DND-41 (cell line): ENCODE results near the gene CACUL1.

Source experiments
- ATAC-seq: fragments of 200-7000 bp; cut with Tn5 transposase; 3 replicates; pipeline ENCODE4 v1.9.1; 2021; ENCODE audit warnings: low read depth; ENCODE audit not compliant: insufficient read depth
- DNase-seq: peaks from one replicate; pipeline ENCODE4 v3.0.0-alpha.2; 2020
- H2AFZ ChIP-seq: 2 replicates; pipeline ENCODE4 v1.6.0; 2012; ENCODE audit warnings: low read depth, low read length
- H3K27ac ChIP-seq: 2 replicates; pipeline ENCODE4 v1.5.1; 2012; ENCODE audit warnings: low read length, inconsistent platforms
- H3K27me3 ChIP-seq: fragments of 200-600 bp; sonication (generic); 2 replicates; pipeline ENCODE4 v1.6.0; 2012; ENCODE audit warnings: low read length, mild to moderate bottlenecking, inconsistent platforms; ENCODE audit not compliant: insufficient read depth, poor library complexity
- H3K36me3 ChIP-seq: 2 replicates; pipeline ENCODE4 v1.5.1; 2012; ENCODE audit warnings: low read length, inconsistent platforms; ENCODE audit not compliant: insufficient read depth
- H3K4me1 ChIP-seq: 2 replicates; pipeline ENCODE4 v1.5.1; 2012; ENCODE audit warnings: mild to moderate bottlenecking, low read length; ENCODE audit not compliant: insufficient read depth
- H3K4me2 ChIP-seq: 2 replicates; pipeline ENCODE4 v1.6.0; 2012; ENCODE audit warnings: mild to moderate bottlenecking, moderate library complexity, low read length, inconsistent platforms; ENCODE audit not compliant: insufficient read depth
- H3K4me3 ChIP-seq, 2 experiments: fragments of 200-600 bp in 1 of 2; shearing (Covaris generic) in 1 of 2; 2 replicates each; pipeline ENCODE4 v1.5.1; 2012 to 2016; ENCODE audit warnings: inconsistent platforms in 2 of 2, low read length in 2 of 2, mild to moderate bottlenecking in 2 of 2, low read depth in 1 of 2, moderate library complexity in 1 of 2
- H3K79me2 ChIP-seq: 2 replicates; pipeline ENCODE4 v1.6.0; 2012; ENCODE audit warnings: low read length, inconsistent platforms; ENCODE audit not compliant: insufficient read depth
- H3K9ac ChIP-seq: 2 replicates; pipeline ENCODE4 v1.6.0; 2012; ENCODE audit warnings: low read depth, mild to moderate bottlenecking, inconsistent platforms, low read length, moderate library complexity
- H3K9me3 ChIP-seq: 2 replicates; pipeline ENCODE4 v1.5.1; 2012; ENCODE audit warnings: low read length, moderate library complexity, mild to moderate bottlenecking, inconsistent platforms; ENCODE audit not compliant: insufficient read depth, severe bottlenecking
- H4K20me1 ChIP-seq: 2 replicates; pipeline ENCODE4 v1.6.0; 2012; ENCODE audit warnings: low read length; ENCODE audit not compliant: insufficient read depth
- EZH2 ChIP-seq: IDR thresholded peaks from 3 replicates; pipeline ENCODE4 v1.6.1; 2012; ENCODE audit warnings: borderline replicate concordance, low read depth, mild to moderate bottlenecking, moderate library complexity, low read length, inconsistent platforms; ENCODE audit not compliant: severe bottlenecking
- TF ChIP-seq, protein P1 (sequence below): IDR thresholded peaks from 2 replicates; pipeline ENCODE4 v1.5.1; 2012; ENCODE audit warnings: borderline replicate concordance, low read length, moderate library complexity, mild to moderate bottlenecking; ENCODE audit not compliant: poor library complexity, severe bottlenecking; ENCODE audit errors: extremely low read depth

CACUL1 gene

DNA sequence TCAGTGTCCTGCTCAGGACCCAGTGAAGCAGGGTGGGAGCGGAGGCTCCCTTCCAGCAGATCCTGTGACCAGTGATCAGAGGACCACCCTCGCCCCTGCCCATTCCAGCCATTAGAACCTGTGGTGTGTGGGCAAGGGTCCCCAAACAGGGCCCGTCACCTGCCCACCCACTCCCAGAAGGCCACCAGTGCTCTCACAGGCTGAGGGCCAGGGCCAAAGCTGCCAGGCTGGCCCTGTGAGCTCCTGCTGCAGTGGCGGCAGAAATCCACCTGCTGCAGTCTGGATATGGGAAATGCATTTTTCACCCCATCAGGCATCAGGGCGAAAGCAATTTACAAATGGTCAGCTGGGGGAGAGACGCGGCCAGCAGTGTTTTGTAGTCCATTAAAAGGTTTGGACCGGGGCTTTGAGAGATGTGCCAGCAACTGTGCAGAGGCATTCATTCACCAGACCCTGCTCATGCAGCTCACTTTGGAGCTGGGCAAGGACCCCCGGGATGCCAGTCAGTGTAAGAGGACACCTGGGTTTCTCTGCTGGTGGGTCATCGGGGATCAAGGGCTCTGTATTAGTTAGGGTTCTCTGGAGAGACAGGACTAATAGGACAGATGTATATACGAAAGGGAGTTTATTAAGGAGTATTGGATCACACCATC is 84.2 kb downstream of the CACUL1 start:
- Histone ChIP-seq H3K36me3 (peaks cover 8% of the 10 kb centered on the region; the same call in 1 of the 2 replicates), H4K20me1 (no peaks in the 10 kb centered on the region), H3K27me3 (no peaks in the 10 kb centered on the region), H3K4me3 (no peak overlapping the region), H3K4me2 (no peak overlapping the region), H2AFZ (no peak overlapping the region), H3K9ac (no peak overlapping the region), H3K9me3 (no peaks in the 10 kb centered on the region), H3K27ac (no peak overlapping the region), H3K79me2 (no peaks in the 10 kb centered on the region), H3K4me1 (no peaks in the 10 kb centered on the region)
- no peak for ATAC-seq
- no peak for DNase-seq
- TF ChIP-seq EZH2: no peak
- TF ChIP-seq, protein P1, sequence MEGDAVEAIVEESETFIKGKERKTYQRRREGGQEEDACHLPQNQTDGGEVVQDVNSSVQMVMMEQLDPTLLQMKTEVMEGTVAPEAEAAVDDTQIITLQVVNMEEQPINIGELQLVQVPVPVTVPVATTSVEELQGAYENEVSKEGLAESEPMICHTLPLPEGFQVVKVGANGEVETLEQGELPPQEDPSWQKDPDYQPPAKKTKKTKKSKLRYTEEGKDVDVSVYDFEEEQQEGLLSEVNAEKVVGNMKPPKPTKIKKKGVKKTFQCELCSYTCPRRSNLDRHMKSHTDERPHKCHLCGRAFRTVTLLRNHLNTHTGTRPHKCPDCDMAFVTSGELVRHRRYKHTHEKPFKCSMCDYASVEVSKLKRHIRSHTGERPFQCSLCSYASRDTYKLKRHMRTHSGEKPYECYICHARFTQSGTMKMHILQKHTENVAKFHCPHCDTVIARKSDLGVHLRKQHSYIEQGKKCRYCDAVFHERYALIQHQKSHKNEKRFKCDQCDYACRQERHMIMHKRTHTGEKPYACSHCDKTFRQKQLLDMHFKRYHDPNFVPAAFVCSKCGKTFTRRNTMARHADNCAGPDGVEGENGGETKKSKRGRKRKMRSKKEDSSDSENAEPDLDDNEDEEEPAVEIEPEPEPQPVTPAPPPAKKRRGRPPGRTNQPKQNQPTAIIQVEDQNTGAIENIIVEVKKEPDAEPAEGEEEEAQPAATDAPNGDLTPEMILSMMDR: no peak

DNA sequence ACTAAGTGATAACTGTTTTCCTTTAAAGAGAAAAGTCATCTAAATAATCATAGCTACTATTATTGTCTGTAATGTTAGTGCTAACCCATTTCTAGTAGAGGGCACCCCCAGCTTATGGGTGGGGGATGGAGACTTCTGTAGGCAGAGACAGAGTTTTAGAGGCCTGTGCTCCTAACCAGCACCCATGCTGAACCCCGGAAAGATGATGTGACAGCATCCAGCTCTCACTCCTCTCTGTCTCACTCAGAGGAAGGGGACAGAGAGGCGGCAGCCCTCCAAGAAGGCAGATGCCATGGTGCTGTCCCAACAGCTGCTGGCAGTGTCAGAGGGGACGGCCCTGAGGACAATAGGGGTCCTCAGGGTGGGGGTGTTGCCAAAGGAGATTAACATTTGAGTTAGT is 84.9 kb downstream of the CACUL1 start:
- no peaks in the 10 kb centered on the region for H3K79me2 ChIP-seq
- no peak overlapping the region for H3K9ac ChIP-seq
- H2AFZ ChIP-seq: no peak overlapping the region
- no peak overlapping the region for H3K4me2 ChIP-seq
- DNase-seq: no peak
- H4K20me1 ChIP-seq: no peaks in the 10 kb centered on the region
- no peak overlapping the region for H3K27ac ChIP-seq
- peaks cover 8% of the 10 kb centered on the region; the same call in 1 of the 2 replicates for H3K36me3 ChIP-seq
- H3K4me3 ChIP-seq: no peak overlapping the region
- no peaks in the 10 kb centered on the region for H3K27me3 ChIP-seq
- TF ChIP-seq EZH2: no peak
- TF ChIP-seq, protein P1: no peak
- H3K4me1 ChIP-seq: no peaks in the 10 kb centered on the region
- no peaks in the 10 kb centered on the region for H3K9me3 ChIP-seq
- no peak for ATAC-seq

DNA sequence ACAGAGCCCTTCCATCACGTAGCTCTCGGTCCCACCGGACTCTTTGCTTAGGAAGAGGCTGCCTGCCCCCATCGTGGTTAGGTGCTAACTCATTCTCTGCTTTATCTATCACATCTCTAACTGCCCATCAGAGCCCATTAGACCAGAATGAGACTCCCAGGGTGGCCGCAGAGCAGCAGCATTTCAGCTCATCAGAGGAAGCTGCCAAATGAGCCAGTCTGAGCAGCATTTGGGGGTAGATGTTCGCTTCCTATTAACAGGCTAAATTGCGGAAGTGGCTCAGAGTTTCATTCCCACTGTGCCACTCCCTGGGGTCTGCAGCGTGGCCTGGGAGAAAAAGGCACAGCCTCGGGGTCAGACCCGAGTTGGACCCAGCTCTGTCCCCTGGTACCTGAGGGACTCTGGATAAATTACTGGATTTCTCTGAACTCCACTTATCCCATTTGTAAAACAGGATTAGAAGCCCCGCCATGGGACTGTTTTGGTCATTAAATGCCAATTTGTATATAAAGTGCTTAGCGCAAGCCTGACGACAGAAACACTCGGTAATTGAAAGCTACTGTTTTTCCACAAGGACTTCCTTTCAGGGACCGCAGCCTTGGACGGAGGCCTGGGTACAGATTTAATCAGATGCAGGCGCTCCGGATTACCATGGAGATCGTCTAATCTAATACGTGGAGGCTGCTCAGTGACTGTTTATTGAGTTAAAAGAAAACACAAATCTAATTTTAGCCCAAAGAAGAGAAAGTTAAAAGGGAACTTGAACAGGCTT is 85.6 kb downstream of the CACUL1 start:
- Histone ChIP-seq H4K20me1 (no peaks in the 10 kb centered on the region), H3K9ac (no peak overlapping the region), H3K27ac (no peak overlapping the region), H3K27me3 (no peaks in the 10 kb centered on the region), H3K4me1 (no peaks in the 10 kb centered on the region), H3K4me3 (no peak overlapping the region), H2AFZ (no peak overlapping the region), H3K79me2 (no peaks in the 10 kb centered on the region), H3K4me2 (no peak overlapping the region), H3K9me3 (no peaks in the 10 kb centered on the region), H3K36me3 (peaks cover 4% of the 10 kb centered on the region; the same call in 1 of the 2 replicates)
- DNase-seq: no peak
- no peak for ATAC-seq
- TF ChIP-seq EZH2: no peak
- TF ChIP-seq, protein P1: no peak
